ENCODE measurements around the gene MUC5AC.

Gene MUC5AC

GRCh38 chr11:1128311-1129142 lies 29.2 kb upstream of the MUC5AC start:
- no peak for DNase-seq (ENCODE audit: low read depth)
- no peak for TF ChIP-seq CTCF (IDR thresholded peaks at IDR 0.05; ENCODE audit: insufficient read depth, low read depth, low read length, missing control alignments)
- H3K4me3 ChIP-seq (ENCODE audit: low read depth, low read length) = no peak overlapping the region

GRCh38 chr11:1129143-1129610 lies 28.6 kb upstream of the MUC5AC start:
- no peak for TF ChIP-seq CTCF (IDR thresholded peaks at IDR 0.05; ENCODE audit: insufficient read depth, low read depth, low read length, missing control alignments)
- no peak overlapping the region for H3K4me3 ChIP-seq (ENCODE audit: low read depth, low read length)
- no peak for DNase-seq (ENCODE audit: low read depth)

GRCh38 chr11:1129611-1130160 lies 28.1 kb upstream of the MUC5AC start:
- no peak for DNase-seq (ENCODE audit: low read depth)
- TF ChIP-seq CTCF (IDR thresholded peaks at IDR 0.05; ENCODE audit: insufficient read depth, low read depth, low read length, missing control alignments) = no peak
- H3K4me3 ChIP-seq (ENCODE audit: low read depth, low read length) = no peak overlapping the region

- no peak for DNase-seq (ENCODE audit: low read depth)
- no peak for TF ChIP-seq CTCF (IDR thresholded peaks at IDR 0.05; ENCODE audit: insufficient read depth, low read depth, low read length, missing control alignments)
Observed at GRCh38 chr11:1130276-1131032, 27.3 kb upstream of the MUC5AC start.

GRCh38 chr11:1131033-1131911 lies 26.5 kb upstream of the MUC5AC start:
- no peak for DNase-seq (ENCODE audit: low read depth)
- no peak for TF ChIP-seq CTCF (IDR thresholded peaks at IDR 0.05; ENCODE audit: insufficient read depth, low read depth, low read length, missing control alignments)
- H3K4me3 ChIP-seq (ENCODE audit: low read depth, low read length) = no peak overlapping the region

More at GRCh38 chr11:1130276-1131032, 27.3 kb upstream of the MUC5AC start:
- no peak overlapping the region for H3K4me3 ChIP-seq (ENCODE audit: low read depth, low read length)

- DNase-seq (ENCODE audit: low read depth) = no peak
- no peak overlapping the region for H3K4me3 ChIP-seq (ENCODE audit: low read depth, low read length)
- TF ChIP-seq CTCF (IDR thresholded peaks at IDR 0.05; ENCODE audit: insufficient read depth, low read depth, low read length, missing control alignments) = no peak
Observed at GRCh38 chr11:1134848-1135445, 22.8 kb upstream of the MUC5AC start.

Measured in GM12865 (cell line).